Stomach (tissue), 9 donors: ENCODE data around the gene BLTP3B. TPM values are rescaled to one million over a fixed set of nuclear protein-coding genes. Genes with fewer than 3 reads are reported as not detected.
A peak's percentile ranks its signal among the peaks of the same experiment; 100 is the strongest.

Experiments used
- DNase-seq, 2 donors: peaks; one replicate each; pipeline versions ENCODE4 v3.0.0 to v3.0.0-alpha.2; 2013 to 2019
- H3K27ac ChIP-seq, 5 donors: fragments of 200-600 bp in 4 of 5; sonication (generic) in 4 of 5; one replicate each; pipeline ENCODE4 v1.5.1; 2013 to 2019; ENCODE audit warnings: mild to moderate bottlenecking in 1 of 5, moderate library complexity in 1 of 5
- H3K27me3 ChIP-seq, 3 donors: fragments of 200-600 bp; sonication (generic); one replicate each; pipeline ENCODE4 v1.5.1; 2017 to 2019; ENCODE audit warnings: mixed run types in 1 of 3
- H3K36me3 ChIP-seq, 4 donors: fragments of 200-600 bp; sonication (generic); 1 replicate in 3 of 4; 2 replicates in 1 of 4; pipeline ENCODE4 v1.5.1; 2016 to 2019
- H3K4me1 ChIP-seq, 4 donors: fragments of 200-600 bp; sonication (generic); one replicate each; pipeline ENCODE4 v1.5.1; 2016 to 2019
- H3K4me3 ChIP-seq, 4 donors: fragments of 200-600 bp; sonication (generic) in 3 of 4; one replicate each; pipeline ENCODE4 v1.5.1; 2016 to 2019; ENCODE audit warnings: mild to moderate bottlenecking in 1 of 4
- H3K9me3 ChIP-seq, 4 donors: fragments of 200-600 bp; sonication (generic); one replicate each; pipeline ENCODE4 v1.5.1; 2016 to 2019
- EP300 ChIP-seq: sonication (generic); formaldehyde crosslinking; IDR thresholded peaks from one replicate; pipeline ENCODE4 v1.6.1; 2017; ENCODE audit warnings: antibody characterized with exemption
- POLR2A ChIP-seq, 4 donors: fragments of 450-650 bp; IDR thresholded peaks; one replicate each; pipeline ENCODE4 v1.6.1; 2016; ENCODE audit warnings: antibody characterized with exemption in 4 of 4, control low read depth in 2 of 4, mild to moderate bottlenecking in 1 of 4, moderate library complexity in 1 of 4
- POLR2AphosphoS5 ChIP-seq, 3 donors: sonication (generic); formaldehyde crosslinking; IDR thresholded peaks; one replicate each; pipeline ENCODE4 v1.6.1; 2016; ENCODE audit warnings: antibody characterized with exemption in 3 of 3
- WGBS, 5 donors: extraction: QIAGEN DNeasy Blood & Tissue Kit in 3 of 5; methylation state at CpG; one replicate each; pipeline versions ENCODE4 v1.1.5 to v1.1.7; 2013 to 2018; 5-methylcytosine and 5-hydroxymethylcytosine counted together
- intact Hi-C: fragments of 100-400 bp; cut with DNase I; formaldehyde crosslinking; loops from one replicate; pipeline ENCODE4 v1.15.1; 2023; ENCODE audit warnings: low total_unique reads
- polyA plus RNA-seq, 3 donors: library from polyadenylated mRNA; stranded (reverse); fragments of 200-250 nt; gene quantifications; one replicate each; pipeline ENCODE4 v1.2.3, GENCODE V29; 2013
- total RNA-seq, 5 donors: library from RNA; depleted of rRNA; stranded (reverse); fragments of >200 nt; gene quantifications; one replicate each; pipeline versions ENCODE4 v1.1.0 to v1.2.3, GENCODE V29; 2014 to 2016
- TF ChIP-seq, protein P1 (sequence below), 7 experiments: fragments of 450-650 bp in 4 of 7; fragments of 200-600 bp in 3 of 7; sonication (generic) in 3 of 7; IDR thresholded peaks; one replicate each; pipeline ENCODE4 v1.5.1; 2016 to 2019; ENCODE audit warnings: antibody characterized with exemption in 7 of 7, control low read depth in 2 of 7, mild to moderate bottlenecking in 1 of 7
- donor health status: healthy with polysubstance abuse.
- donor health status: Bipolar disorder and iron deficiency.
- donor health status: healthy.

Gene BLTP3B
- total and polyA plus RNA-seq, 8 donors: 4.7 to 62.6 (median 22.1) TPM

DNA sequence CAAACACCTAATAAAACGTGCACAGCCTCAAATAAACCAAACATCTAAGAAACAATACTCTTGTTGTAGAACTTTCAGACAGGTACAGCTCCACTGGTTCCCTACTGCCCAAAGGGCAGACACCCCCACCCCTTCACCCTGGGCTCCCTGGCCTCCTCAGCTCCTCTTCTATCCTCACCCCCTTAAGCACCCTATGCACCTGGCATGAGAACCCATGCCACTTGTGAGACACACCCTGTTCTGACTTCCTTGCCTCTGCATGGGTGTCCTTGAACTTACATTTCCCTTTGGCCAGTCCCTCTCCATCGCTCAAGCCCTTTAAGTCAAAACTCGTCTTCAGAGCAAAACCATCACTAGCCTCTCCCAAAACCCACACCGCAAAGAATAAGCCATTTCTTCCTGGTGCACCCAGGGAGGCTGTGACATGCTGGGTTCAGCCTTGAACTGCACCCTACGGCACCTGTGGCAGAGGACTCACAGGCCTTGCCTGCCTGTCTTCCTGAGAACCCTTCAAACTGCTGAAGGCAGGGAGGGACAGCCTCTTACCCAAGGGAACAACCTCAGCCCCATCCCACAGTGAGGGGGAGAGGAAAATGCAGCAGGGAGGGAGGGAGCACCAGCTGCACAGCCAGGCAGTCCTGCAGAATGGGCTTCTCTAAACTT lies 45.3 kb upstream of the BLTP3B start:
- intact Hi-C loops: no loop called here
- no peak for DNase-seq
- peaks cover 3 to 23% (median 10%) of the 10 kb centered on the region in 4 donors for H3K4me1 ChIP-seq
- 91 to 96% (median 93%) methylated on average over 5 of the region's 5 CpGs for WGBS, 5 donors
- H3K36me3 ChIP-seq: peaks cover 0 to 12% (median 3%) of the 10 kb centered on the region in 4 donors
- no peak overlapping the region for H3K27ac ChIP-seq
- H3K9me3 ChIP-seq: no peaks in the 10 kb centered on the region
- H3K4me3 ChIP-seq: no peak overlapping the region
- TF ChIP-seq, protein P1, sequence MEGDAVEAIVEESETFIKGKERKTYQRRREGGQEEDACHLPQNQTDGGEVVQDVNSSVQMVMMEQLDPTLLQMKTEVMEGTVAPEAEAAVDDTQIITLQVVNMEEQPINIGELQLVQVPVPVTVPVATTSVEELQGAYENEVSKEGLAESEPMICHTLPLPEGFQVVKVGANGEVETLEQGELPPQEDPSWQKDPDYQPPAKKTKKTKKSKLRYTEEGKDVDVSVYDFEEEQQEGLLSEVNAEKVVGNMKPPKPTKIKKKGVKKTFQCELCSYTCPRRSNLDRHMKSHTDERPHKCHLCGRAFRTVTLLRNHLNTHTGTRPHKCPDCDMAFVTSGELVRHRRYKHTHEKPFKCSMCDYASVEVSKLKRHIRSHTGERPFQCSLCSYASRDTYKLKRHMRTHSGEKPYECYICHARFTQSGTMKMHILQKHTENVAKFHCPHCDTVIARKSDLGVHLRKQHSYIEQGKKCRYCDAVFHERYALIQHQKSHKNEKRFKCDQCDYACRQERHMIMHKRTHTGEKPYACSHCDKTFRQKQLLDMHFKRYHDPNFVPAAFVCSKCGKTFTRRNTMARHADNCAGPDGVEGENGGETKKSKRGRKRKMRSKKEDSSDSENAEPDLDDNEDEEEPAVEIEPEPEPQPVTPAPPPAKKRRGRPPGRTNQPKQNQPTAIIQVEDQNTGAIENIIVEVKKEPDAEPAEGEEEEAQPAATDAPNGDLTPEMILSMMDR (IDR thresholded peaks at IDR 0.05): no peak
- no peak for TF ChIP-seq POLR2A (IDR thresholded peaks at IDR 0.05)
- TF ChIP-seq EP300: no peak
- TF ChIP-seq POLR2AphosphoS5 (IDR thresholded peaks at IDR 0.05): no peak
- no peaks in the 10 kb centered on the region for H3K27me3 ChIP-seq

DNA sequence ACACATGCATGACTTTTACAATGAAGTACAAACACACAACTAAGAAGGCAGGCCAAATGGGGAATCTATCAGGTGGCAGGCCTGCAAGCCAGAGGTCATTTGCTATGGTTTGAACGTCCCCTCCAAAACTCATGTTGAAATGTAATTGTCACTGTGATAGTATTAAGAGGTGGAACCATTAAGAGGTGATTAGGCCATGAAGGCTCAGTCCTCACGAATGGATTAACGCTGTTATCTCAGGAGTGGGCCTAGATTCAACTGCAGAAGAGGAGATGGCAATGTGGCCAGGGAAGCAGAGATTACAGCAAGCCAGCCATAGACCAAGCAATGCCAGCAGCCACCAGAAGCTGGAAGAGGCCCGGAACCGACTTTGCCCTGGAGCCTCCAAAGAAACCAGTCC lies 44.4 kb upstream of the BLTP3B start:
- TF ChIP-seq, protein P1 (IDR thresholded peaks at IDR 0.05): no peak
- TF ChIP-seq POLR2AphosphoS5 (IDR thresholded peaks at IDR 0.05): no peak
- TF ChIP-seq POLR2A (IDR thresholded peaks at IDR 0.05): no peak
- TF ChIP-seq EP300: no peak
- H3K4me3 ChIP-seq: no peak overlapping the region
- intact Hi-C loops: no loop called here
- no peaks in the 10 kb centered on the region for H3K9me3 ChIP-seq
- WGBS, 5 donors: 72 to 93% (median 76%) methylated on average over 5 of the region's 5 CpGs
- H3K27me3 ChIP-seq: no peaks in the 10 kb centered on the region
- DNase-seq: no peak
- H3K4me1 ChIP-seq: peaks cover 3 to 23% (median 10%) of the 10 kb centered on the region in 4 donors
- H3K27ac ChIP-seq: no peak overlapping the region
- peaks cover 0 to 12% (median 3%) of the 10 kb centered on the region in 4 donors for H3K36me3 ChIP-seq

DNA sequence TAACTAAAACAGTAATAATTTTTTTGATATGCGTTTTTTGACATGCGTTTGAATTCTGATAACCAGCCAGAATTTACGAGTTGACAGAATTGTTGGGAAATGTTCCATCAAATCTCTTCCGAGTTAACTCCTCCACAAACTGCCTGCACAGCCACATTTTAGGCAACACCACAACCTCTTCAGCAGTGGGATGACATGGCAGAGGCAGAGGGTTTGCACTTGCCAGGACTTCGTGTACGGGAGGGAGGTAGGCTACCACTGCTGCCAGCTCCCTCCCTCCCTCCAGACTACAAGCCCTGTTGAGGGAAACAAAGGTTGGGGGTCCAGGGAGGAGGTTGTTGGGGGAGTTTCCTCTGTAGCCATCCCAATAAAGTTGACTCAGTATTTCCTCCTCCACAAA lies 43.4 kb upstream of the BLTP3B start:
- intact Hi-C loops: no loop called here
- TF ChIP-seq, protein P1 (IDR thresholded peaks at IDR 0.05): no peak
- TF ChIP-seq EP300 (no peak), POLR2A (IDR thresholded peaks at IDR 0.05) (no peak), POLR2AphosphoS5 (IDR thresholded peaks at IDR 0.05) (no peak)
- 50 to 73% (median 62%) methylated on average over 5 to 6 of the region's 6 CpGs for WGBS, 5 donors

DNA sequence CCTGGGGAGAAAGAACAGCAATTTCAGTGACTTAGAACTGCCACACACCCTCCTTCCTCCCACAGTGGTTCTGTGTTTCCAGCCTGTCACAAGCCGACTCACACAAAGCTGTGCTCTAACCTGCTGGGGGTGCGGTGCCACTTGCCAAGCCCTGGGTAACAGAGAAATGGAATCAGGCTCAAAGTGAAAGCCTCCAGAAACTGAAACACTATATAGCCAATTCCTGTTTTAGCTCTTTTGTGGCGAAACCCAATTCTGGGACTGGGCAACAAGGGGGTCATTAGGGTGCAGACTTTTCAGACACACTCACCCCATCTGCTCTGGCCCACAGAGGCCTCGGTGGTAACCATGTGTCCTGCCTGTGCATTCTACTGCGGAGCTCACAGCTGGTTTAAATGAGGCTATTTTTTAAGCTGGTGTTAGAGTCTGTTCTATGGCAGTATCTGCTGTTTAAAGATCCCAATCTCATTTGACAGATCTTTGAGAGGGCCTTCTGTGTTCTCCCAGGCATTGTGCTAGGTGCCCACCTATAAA lies 42.8 kb upstream of the BLTP3B start:
- 40 to 87% (median 65%) methylated on average over 5 of the region's 5 CpGs for WGBS, 5 donors
- Histone ChIP-seq H3K4me3 (no peak overlapping the region), H3K27ac (peak overlapping the region in 4 of 5 donors; percentile 45 to 71 (median 52)), H3K9me3 (no peaks in the 10 kb centered on the region), H3K36me3 (peaks cover 0 to 12% (median 3%) of the 10 kb centered on the region in 4 donors), H3K27me3 (no peaks in the 10 kb centered on the region), H3K4me1 (peaks cover 3 to 23% (median 10%) of the 10 kb centered on the region in 4 donors)
- intact Hi-C loops: no loop called here
- TF ChIP-seq, protein P1 (IDR thresholded peaks at IDR 0.05): no peak
- no peak for TF ChIP-seq EP300
- no peak for TF ChIP-seq POLR2A (IDR thresholded peaks at IDR 0.05)
- no peak for TF ChIP-seq POLR2AphosphoS5 (IDR thresholded peaks at IDR 0.05)
- DNase-seq: peak in 1 of 2 donors; percentile 30

More for the DNA sequence above, 43.4 kb upstream of the BLTP3B start:
- H3K36me3 ChIP-seq: peaks cover 0 to 12% (median 3%) of the 10 kb centered on the region in 4 donors
- H3K27ac ChIP-seq: peak overlapping the region in 4 of 5 donors; percentile 45 to 71 (median 52)
- H3K27me3 ChIP-seq: no peaks in the 10 kb centered on the region
- no peak for DNase-seq
- no peak overlapping the region for H3K4me3 ChIP-seq
- H3K9me3 ChIP-seq: no peaks in the 10 kb centered on the region
- H3K4me1 ChIP-seq: peaks cover 3 to 23% (median 10%) of the 10 kb centered on the region in 4 donors
